HG02678 (cell line): ENCODE measurements around the gene CSPG4.
A peak's percentile ranks its signal among the peaks of the same experiment; 100 is the strongest.

Experiments used
- ATAC-seq: cut with Tn5 transposase; IDR thresholded peaks from one replicate; pipeline ENCODE4 v1.9.1; 2021; ENCODE audit warnings: mild to moderate bottlenecking, moderate library complexity; ENCODE audit not compliant: unreplicated experiment

The CSPG4 gene

GRCh38 chr15:75651810-75652543, 60.7 kb downstream of the CSPG4 start:
- ATAC-seq: no peak

GRCh38 chr15:75650908-75651809, 61.5 kb downstream of the CSPG4 start:
- ATAC-seq: no peak

- no peak for ATAC-seq
Observed at GRCh38 chr15:75649848-75650247, 62.8 kb downstream of the CSPG4 start.

GRCh38 chr15:75649045-75649761, 63.4 kb downstream of the CSPG4 start:
- ATAC-seq: no peak

GRCh38 chr15:75648156-75649000, 64.3 kb downstream of the CSPG4 start:
- no peak for ATAC-seq

GRCh38 chr15:75647370-75648155, 65.1 kb downstream of the CSPG4 start, which contains the start of gene SNX33:
TSS of gene SNX33 (plus strand) at chr15:75647912. CDS start at chr15:75649103, 1,191 bp downstream.
- ATAC-seq: no peak

- ATAC-seq: no peak
Observed at GRCh38 chr15:75646944-75647364, 65.7 kb downstream of the CSPG4 start.

- no peak for ATAC-seq
Observed at GRCh38 chr15:75646112-75646943, 66.3 kb downstream of the CSPG4 start.

- ATAC-seq: no peak
Observed at GRCh38 chr15:75644376-75644775, 68.3 kb downstream of the CSPG4 start.

- ATAC-seq: no peak
Observed at GRCh38 chr15:75641603-75642002, 71.0 kb downstream of the CSPG4 start.

- no peak for ATAC-seq
Observed at GRCh38 chr15:75641179-75641503, 71.5 kb downstream of the CSPG4 start.

- peak; percentile 30 for ATAC-seq
Observed at GRCh38 chr15:75640483-75641178, 72.0 kb downstream of the CSPG4 start.

- ATAC-seq: peak; percentile 93
Observed at GRCh38 chr15:75639709-75640482, 72.8 kb downstream of the CSPG4 start, which contains the start of gene IMP3. TSS of gene IMP3 (minus strand) at chr15:75640224. CDS start at chr15:75640168, 56 bp downstream.

GRCh38 chr15:75639191-75639708, 73.4 kb downstream of the CSPG4 start:
- ATAC-seq: no peak

- ATAC-seq: no peak
Observed at GRCh38 chr15:75637245-75638009, 75.2 kb downstream of the CSPG4 start.

GRCh38 chr15:75636026-75636425, 76.6 kb downstream of the CSPG4 start:
- no peak for ATAC-seq
